ENCODE measurements around the gene TBC1D22A. TPM values are rescaled to one million over a fixed set of nuclear protein-coding genes. Genes with fewer than 3 reads are reported as not detected.

Gene TBC1D22A
- total and polyA plus RNA-seq, 2 donors (not counting 3 experiments of a cell fraction or from before 2014, with no cell fraction given), result 26.1 to 32.4 TPM

DNA sequence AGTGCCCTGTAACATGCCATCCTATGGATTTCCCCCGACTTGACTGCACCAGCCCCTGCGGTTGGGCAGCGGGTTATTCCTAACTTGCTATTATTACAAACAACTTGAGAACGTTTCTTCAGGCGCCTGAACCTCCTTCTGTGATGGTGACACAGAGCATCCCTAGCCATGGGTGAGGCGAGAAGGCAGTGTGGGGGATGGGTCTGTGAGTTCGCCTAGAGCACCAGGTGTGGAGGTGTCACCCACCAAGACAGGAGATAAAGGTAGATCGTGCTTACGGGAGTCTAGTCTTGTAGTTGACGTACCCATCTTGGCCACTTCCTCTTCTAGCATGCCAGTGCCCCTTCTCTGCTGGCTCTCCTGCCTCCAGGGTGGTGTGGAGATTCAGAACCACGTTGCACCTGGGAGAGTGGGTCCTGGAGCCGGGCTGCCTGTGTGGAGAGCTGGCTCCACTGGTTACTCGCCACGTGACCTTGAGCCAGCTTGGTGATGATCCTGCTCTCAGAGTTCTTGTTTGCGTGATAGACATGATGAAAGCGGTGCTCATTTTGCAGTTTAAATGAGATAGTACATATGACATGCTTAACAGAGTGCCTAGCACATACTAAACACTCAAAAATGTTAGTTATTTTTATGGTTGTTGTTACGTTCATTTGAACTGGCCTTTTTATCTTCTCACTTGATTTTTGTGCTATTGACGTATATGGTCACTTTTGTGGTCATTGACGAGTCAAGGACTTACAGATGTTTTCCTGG is 37.8 kb downstream of the TBC1D22A start:
- dilution Hi-C loops (cut with MboI; ENCODE audit: extremely low pct_ligation_motif_present, low sequenced_read_pairs), result no loop called here
- CTCF ChIA-PET, result interaction anchor here (1.8 kb wide), 1 partner anchor 29 kb away, joined by 8 read pairs; no protein-coding TSS in a partner anchor

More for the DNA sequence above, 37.8 kb downstream of the TBC1D22A start:
- no peaks in the 10 kb centered on the region for H3K27me3 ChIP-seq (ENCODE audit: control insufficient read depth in 2 of 2, insufficient read depth in 2 of 2, low read length in 2 of 2)
- DNase-seq (ENCODE audit: low read depth, low spot score), result no peak
- intact Hi-C loops (cut with micrococcal nuclease), result loop anchor here (5.0 kb wide), 1 partner anchor 238 kb away; no protein-coding TSS in a partner anchor
- H3K36me3 ChIP-seq (ENCODE audit: control insufficient read depth in 2 of 2, extremely low read depth in 1 of 2, insufficient read depth in 2 of 2, low read length in 2 of 2), result peaks cover 3 to 15% of the 10 kb centered on the region in 2 experiments
- no peak overlapping the region for H3K4me2 ChIP-seq (ENCODE audit: insufficient read depth, low read length)
- no peak overlapping the region for H2AFZ ChIP-seq (ENCODE audit: low read depth, low read length)
- no peaks in the 10 kb centered on the region for H3K9me3 ChIP-seq (replicated peaks; ENCODE audit: control insufficient read depth, insufficient read depth, low read length)
- H3K79me2 ChIP-seq (ENCODE audit: control insufficient read depth, insufficient read depth, low read length), result peaks cover 6% of the 10 kb centered on the region
- no peak overlapping the region for H3K9ac ChIP-seq (replicated peaks; ENCODE audit: extremely low read depth, insufficient read depth, low read length)
- POLR2A ChIA-PET, result no interaction called here
- peaks cover 5% of the 10 kb centered on the region for H3K4me1 ChIP-seq (ENCODE audit: control insufficient read depth, extremely low read depth, insufficient read depth, low read length)
- no peak for FAIRE-seq
- H3K27ac ChIP-seq (ENCODE audit: insufficient read depth, low read depth, low read length), result no peak overlapping the region
- H3K4me3 ChIP-seq (replicated peaks in 1 of 3; ENCODE audit: insufficient read depth in 1 of 3, low read depth in 1 of 3, low read length in 3 of 3), result no peak overlapping the region
- no peak for TF ChIP-seq JUN (IDR thresholded peaks at IDR 0.05; ENCODE audit: borderline replicate concordance, insufficient read depth, insufficient read length, low read depth)
- TF ChIP-seq GATA2 (IDR thresholded peaks at IDR 0.05; ENCODE audit: insufficient read depth, insufficient read length, low read depth, low read length), result no peak
- no peak for TF ChIP-seq POLR2AphosphoS5 (IDR thresholded peaks at IDR 0.05; ENCODE audit: insufficient read depth, low read depth, low read length)
- TF ChIP-seq MYC (IDR thresholded peaks at IDR 0.05; ENCODE audit: low read depth, low read length), result no peak
- no peak for TF ChIP-seq EZH2 (IDR thresholded peaks at IDR 0.05; ENCODE audit: borderline replicate concordance, low read depth, low read length, severe bottlenecking)
- TF ChIP-seq, protein P1, sequence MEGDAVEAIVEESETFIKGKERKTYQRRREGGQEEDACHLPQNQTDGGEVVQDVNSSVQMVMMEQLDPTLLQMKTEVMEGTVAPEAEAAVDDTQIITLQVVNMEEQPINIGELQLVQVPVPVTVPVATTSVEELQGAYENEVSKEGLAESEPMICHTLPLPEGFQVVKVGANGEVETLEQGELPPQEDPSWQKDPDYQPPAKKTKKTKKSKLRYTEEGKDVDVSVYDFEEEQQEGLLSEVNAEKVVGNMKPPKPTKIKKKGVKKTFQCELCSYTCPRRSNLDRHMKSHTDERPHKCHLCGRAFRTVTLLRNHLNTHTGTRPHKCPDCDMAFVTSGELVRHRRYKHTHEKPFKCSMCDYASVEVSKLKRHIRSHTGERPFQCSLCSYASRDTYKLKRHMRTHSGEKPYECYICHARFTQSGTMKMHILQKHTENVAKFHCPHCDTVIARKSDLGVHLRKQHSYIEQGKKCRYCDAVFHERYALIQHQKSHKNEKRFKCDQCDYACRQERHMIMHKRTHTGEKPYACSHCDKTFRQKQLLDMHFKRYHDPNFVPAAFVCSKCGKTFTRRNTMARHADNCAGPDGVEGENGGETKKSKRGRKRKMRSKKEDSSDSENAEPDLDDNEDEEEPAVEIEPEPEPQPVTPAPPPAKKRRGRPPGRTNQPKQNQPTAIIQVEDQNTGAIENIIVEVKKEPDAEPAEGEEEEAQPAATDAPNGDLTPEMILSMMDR (IDR thresholded peaks at IDR 0.05; ENCODE audit: extremely low read depth in 1 of 2, insufficient read depth in 1 of 2, low read depth in 1 of 2, low read length in 2 of 2), result no peak
- no peak for TF ChIP-seq POLR2A (IDR thresholded peaks at IDR 0.05; ENCODE audit: low read depth, low read length)
- TF ChIP-seq FOS (IDR thresholded peaks at IDR 0.05; ENCODE audit: borderline replicate concordance, insufficient read depth, low read length), result no peak
- TF ChIP-seq, protein P2, sequence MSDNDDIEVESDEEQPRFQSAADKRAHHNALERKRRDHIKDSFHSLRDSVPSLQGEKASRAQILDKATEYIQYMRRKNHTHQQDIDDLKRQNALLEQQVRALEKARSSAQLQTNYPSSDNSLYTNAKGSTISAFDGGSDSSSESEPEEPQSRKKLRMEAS (IDR thresholded peaks at IDR 0.05; ENCODE audit: insufficient read depth, insufficient read length), result no peak
- no TSS peak for BruUV-seq (replicated peaks)
- H4K20me1 ChIP-seq (replicated peaks; ENCODE audit: control insufficient read depth, extremely low read depth, insufficient read depth, low read length), result no peaks in the 10 kb centered on the region
- H3K9me1 ChIP-seq (replicated peaks; ENCODE audit: control insufficient read depth, extremely low read depth, insufficient read depth, low read length), result no peaks in the 10 kb centered on the region
